NT2/D1 (cell line): ENCODE measurements around the gene SPIRE1.

ENCODE experiments used
- DNase-seq: peaks from one replicate; pipeline ENCODE4 v3.0.0-alpha.2; 2011; ENCODE audit warnings: low read depth, low spot score
- H3K27me3 ChIP-seq: 2 replicates; pipeline ENCODE4 v1.6.0; 2011; ENCODE audit warnings: mild to moderate bottlenecking; ENCODE audit not compliant: insufficient read length, insufficient read depth
- H3K36me3 ChIP-seq: 2 replicates; pipeline ENCODE4 v1.6.1; 2011; ENCODE audit warnings: mild to moderate bottlenecking, low read length, mixed read lengths; ENCODE audit not compliant: insufficient read depth, insufficient read length
- H3K4me1 ChIP-seq: 2 replicates; pipeline ENCODE4 v1.5.1; 2011; ENCODE audit not compliant: insufficient read depth, insufficient read length
- H3K4me3 ChIP-seq: 2 replicates; pipeline ENCODE4 v1.5.1; 2011; ENCODE audit warnings: low read depth; ENCODE audit not compliant: insufficient read length
- H3K9ac ChIP-seq: 2 replicates; pipeline ENCODE4 v1.6.0; 2011; ENCODE audit warnings: low read depth; ENCODE audit not compliant: insufficient read length
- H3K9me3 ChIP-seq: 2 replicates; pipeline ENCODE4 v1.5.1; 2011; ENCODE audit warnings: mild to moderate bottlenecking, low read length; ENCODE audit not compliant: insufficient read depth
- SUZ12 ChIP-seq: IDR thresholded peaks from 2 replicates; pipeline ENCODE4 v1.6.1; 2011; ENCODE audit not compliant: insufficient read length, insufficient read depth; ENCODE audit errors: extremely low read depth
- YY1 ChIP-seq: IDR thresholded peaks from 2 replicates; pipeline ENCODE4 v1.6.1; 2011; ENCODE audit not compliant: insufficient read length, insufficient read depth
- ZNF274 ChIP-seq: IDR thresholded peaks from 2 replicates; pipeline ENCODE4 v1.6.1; 2011; ENCODE audit warnings: mild to moderate bottlenecking, low read depth, low read length

The SPIRE1 gene

DNA sequence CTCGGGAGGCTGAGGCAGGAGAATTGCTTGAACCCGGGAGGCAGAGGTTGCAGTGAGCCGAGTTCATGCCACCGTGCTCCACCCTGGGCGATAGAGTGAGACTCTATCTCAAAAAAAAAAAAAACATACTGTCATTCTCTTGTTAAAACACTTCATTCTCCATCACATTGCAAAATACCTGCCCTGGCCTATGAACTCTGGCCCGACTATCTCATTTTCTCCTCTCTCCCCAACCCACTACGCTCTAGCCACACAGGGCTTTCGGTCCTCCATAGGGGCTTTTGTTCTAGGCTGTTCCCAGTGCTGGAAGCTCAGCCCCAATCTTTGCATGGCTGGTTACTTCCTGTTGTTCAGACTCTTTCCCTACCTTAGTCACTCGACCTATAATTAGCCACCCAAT lies 34.3 kb upstream of the SPIRE1 start:
- no peaks in the 10 kb centered on the region for H3K27me3 ChIP-seq
- no peak overlapping the region for H3K4me3 ChIP-seq
- H3K4me1 ChIP-seq: no peaks in the 10 kb centered on the region
- H3K9me3 ChIP-seq: no peaks in the 10 kb centered on the region
- TF ChIP-seq ZNF274 (no peak), SUZ12 (no peak), YY1 (no peak)
- peaks cover 25% of the 10 kb centered on the region for H3K36me3 ChIP-seq
- H3K9ac ChIP-seq: no peak overlapping the region
- no peak for DNase-seq

DNA sequence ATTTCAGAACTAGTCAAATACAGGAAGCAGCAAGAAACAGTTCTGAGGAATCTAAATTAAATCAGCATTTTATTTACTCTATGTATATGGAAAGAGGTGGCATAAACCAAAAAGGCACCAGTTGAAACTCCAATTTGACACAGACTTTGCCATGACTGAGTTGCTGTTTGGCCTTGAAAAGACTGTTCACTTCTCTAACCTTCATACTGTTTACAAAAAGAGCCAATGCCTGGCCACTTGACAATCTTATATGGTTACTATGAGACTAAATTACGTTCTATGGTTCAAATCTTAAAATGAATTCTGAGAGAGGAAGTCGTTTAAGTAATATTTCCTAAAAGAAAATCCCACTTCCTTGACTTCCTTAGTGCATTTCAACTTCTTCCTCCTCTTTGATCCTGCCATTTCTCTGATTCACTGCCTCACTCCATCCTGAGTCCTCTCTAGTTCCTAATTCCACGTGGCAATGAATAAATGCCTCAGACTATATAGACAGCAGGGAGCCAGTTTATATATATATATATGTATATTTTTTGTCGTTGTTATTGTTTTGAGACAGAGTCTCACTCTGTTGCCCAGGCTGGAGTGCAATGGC lies 31.4 kb upstream of the SPIRE1 start:
- Histone ChIP-seq H3K27me3 (no peaks in the 10 kb centered on the region), H3K36me3 (peaks cover 34% of the 10 kb centered on the region), H3K9me3 (no peaks in the 10 kb centered on the region), H3K4me1 (no peaks in the 10 kb centered on the region), H3K9ac (no peak overlapping the region), H3K4me3 (no peak overlapping the region)
- TF ChIP-seq YY1 (no peak), SUZ12 (no peak), ZNF274 (no peak)
- no peak for DNase-seq

DNA sequence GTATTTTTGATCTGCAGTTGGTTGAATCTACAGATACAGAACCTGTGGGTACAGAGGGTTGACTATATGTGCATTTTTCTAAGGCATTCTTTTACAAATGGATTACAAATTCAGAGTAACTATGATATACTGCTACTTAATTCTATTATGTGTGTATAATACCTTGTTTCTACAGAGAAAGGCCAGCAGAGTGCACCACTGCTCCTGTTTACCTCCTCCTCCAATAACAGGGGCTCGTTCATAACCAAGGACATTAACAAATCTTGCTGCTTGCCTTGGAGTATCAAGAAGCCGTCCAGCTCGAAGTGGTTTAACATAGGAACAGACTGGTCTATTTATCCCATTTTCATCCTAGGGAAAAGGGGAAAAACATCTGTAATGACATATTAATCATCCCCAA lies 28.2 kb upstream of the SPIRE1 start:
- Histone ChIP-seq H3K4me3 (no peak overlapping the region), H3K9me3 (no peaks in the 10 kb centered on the region), H3K4me1 (no peaks in the 10 kb centered on the region), H3K9ac (no peak overlapping the region), H3K36me3 (peaks cover 34% of the 10 kb centered on the region), H3K27me3 (no peaks in the 10 kb centered on the region)
- TF ChIP-seq ZNF274: no peak
- DNase-seq: no peak

DNA sequence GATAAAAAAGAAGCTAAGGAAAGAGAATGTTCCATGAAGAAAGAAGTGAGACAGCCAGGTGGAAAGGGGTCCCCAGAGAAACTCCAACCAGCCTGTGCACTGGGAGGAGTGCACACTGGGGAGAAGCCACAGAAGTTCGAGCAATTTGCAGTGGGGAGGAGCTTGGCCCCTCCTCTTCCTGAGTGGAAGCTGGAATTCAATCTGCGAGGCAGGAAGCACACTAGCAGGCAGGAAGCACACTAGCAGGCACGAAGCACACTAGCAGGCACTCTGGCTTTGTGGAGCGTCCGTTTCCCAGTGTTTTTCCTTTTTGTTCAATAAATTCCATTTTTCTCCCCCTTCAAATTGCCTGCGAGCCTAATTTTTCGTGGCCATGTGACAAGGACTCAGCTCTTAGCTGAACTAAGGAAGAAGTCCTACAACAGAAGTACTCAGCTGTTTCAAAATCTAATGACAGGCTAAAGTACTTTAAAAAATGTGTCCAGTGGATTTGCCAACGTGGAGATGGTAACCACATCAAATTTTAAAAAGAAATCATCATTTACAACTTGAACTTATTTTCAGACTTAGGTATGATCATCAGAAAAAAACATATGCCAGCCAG lies 21.4 kb upstream of the SPIRE1 start:
- Histone ChIP-seq H3K9me3 (no peaks in the 10 kb centered on the region), H3K4me3 (no peak overlapping the region), H3K27me3 (no peaks in the 10 kb centered on the region), H3K9ac (no peak overlapping the region), H3K36me3 (peaks cover 39% of the 10 kb centered on the region), H3K4me1 (no peaks in the 10 kb centered on the region)
- no peak for DNase-seq
- no peak for TF ChIP-seq ZNF274
- no peak for TF ChIP-seq YY1
- no peak for TF ChIP-seq SUZ12

DNA sequence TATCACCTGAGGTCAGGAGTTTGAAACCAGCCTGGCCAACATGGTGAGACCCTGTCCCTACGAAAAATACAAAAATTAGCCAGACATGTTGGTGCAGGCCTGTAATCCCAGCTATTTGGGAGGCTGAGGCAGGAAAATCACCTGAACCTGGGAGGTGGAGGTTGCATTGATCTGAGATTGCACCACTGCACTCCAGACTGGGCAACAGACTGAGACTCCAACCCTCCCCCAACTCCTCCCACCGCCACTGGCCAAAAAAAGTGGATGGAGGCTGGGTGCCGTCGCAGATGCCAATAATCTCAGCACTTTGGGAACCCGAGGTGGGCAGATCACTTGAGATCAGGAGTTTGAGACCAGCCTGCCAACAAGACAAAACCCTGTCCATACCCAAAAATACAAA lies 10.1 kb upstream of the SPIRE1 start:
- no peak for DNase-seq
- TF ChIP-seq ZNF274: no peak
- TF ChIP-seq YY1: no peak
- no peak for TF ChIP-seq SUZ12
- no peaks in the 10 kb centered on the region for H3K27me3 ChIP-seq
- no peaks in the 10 kb centered on the region for H3K4me1 ChIP-seq
- H3K4me3 ChIP-seq: no peak overlapping the region
- peaks cover 5% of the 10 kb centered on the region for H3K36me3 ChIP-seq
- H3K9me3 ChIP-seq: no peaks in the 10 kb centered on the region
- H3K9ac ChIP-seq: no peak overlapping the region

DNA sequence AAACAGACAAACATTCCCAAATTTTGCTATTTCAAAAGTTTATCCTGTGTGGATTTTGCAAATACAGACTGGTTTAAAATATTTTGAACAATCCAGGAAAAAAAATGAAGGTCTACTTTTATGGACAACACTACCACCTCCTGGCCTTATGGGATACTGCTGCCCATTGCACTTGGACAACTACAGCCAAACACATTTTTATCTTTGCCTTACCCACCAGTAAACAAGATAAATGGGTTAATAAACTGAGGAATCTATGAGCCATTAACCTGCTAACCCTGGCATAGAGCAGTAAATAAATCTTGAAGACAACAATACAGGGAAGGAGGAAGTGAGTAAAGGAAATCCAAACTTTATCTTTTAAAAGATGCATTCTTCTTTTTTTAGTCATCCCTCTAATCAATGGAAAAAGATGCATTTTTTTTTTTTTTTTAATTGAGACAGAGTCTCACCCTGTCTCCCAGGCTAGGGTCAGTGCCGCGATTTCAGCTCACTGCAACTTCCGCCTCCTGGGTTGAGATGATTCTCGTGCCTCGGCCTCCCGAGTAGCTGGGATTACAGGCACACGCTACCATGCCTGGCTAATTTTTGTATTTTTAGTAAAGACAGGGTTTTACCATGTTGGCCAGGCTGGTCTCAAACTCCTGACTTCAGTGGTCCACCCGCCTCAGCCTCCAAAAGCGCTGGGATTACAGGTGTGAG lies 2.1 kb upstream of the SPIRE1 start:
- DNase-seq: no peak

DNA sequence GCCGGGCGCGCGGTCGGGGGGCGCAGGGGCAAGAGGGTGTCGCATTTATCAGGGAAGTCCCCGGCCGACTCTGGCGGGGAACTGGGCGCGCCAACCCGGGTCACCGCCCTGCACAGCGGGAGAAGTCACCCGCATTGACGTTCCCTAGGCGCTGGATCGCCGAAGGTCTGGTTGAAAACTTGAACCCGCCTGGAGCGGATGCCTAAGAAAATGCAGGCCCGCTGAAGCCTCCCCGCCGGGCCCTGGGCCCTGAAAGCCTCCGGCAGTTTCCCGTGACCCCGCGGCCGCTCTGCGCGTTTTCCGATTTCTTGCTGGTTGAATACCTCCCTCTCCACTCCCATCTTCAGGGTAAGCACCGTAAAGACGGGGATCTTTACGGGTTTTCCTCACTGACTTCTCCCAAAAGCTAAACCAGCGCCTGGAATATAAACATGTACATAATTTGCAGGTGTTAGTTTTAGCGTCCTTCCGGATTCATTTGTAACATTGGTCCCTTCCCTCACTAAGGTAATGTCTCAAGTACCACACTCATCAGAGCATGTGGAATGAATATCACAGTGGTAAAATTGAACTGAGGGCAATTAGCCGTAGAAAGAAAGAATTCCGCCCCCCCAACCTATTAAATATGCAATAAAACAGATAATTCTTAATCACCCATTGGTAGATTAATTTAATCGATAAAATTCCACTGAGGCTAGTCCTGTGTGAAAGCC lies 675 bp upstream of the SPIRE1 start:
- TF ChIP-seq ZNF274 (no peak), YY1 (no peak), SUZ12 (no peak)
- peak overlapping the region; percentile 74 for H3K9ac ChIP-seq
- peak overlapping the region; percentile 43 for H3K4me3 ChIP-seq
- no peaks in the 10 kb centered on the region for H3K9me3 ChIP-seq
- peaks cover 11% of the 10 kb centered on the region for H3K36me3 ChIP-seq
- peaks cover 12% of the 10 kb centered on the region for H3K27me3 ChIP-seq
- DNase-seq: no peak
- H3K4me1 ChIP-seq: no peaks in the 10 kb centered on the region

More for the DNA sequence above, 2.1 kb upstream of the SPIRE1 start:
- Histone ChIP-seq H3K9ac (no peak overlapping the region), H3K27me3 (peaks cover 12% of the 10 kb centered on the region), H3K9me3 (no peaks in the 10 kb centered on the region), H3K36me3 (peaks cover 11% of the 10 kb centered on the region), H3K4me1 (no peaks in the 10 kb centered on the region), H3K4me3 (no peak overlapping the region)
- TF ChIP-seq SUZ12 (no peak), ZNF274 (no peak), YY1 (no peak)
